ENCODE results near the gene SHMT2. TPM values are rescaled to one million over a fixed set of nuclear protein-coding genes. Genes with fewer than 3 reads are reported as not detected.

The SHMT2 gene
- total RNA-seq, 1 experiment from 2014 or later = 421 TPM

- intact Hi-C loops (cut with micrococcal nuclease) = no loop called here
- TSS peak; percentile 79 for BruUV-seq (replicated peaks)
- peaks cover 4% of the 10 kb centered on the region for H3K36me3 Mint-ChIP-seq (ENCODE audit: insufficient read depth, unreplicated experiment)
- H3K27me3 Mint-ChIP-seq (ENCODE audit: insufficient read depth, unreplicated experiment) = no peaks in the 10 kb centered on the region
- ChIA-PET CTCF (interaction anchor here (0.6 to 9.8 kb wide), 15 partner anchors 9 to 330 kb away, joined by 3 to 188 read pairs (median 5); partner anchors contain the start of genes INHBE and SHMT2), POLR2A (interaction anchor here (0.6 to 2.9 kb wide), 10 partner anchors 11 to 490 kb away, joined by 3 to 37 read pairs (median 4); partner anchors contain the start of genes NEMP1, SHMT2 and STAT6)
- no peaks in the 10 kb centered on the region for H3K9me3 Mint-ChIP-seq (ENCODE audit: unreplicated experiment)
- peaks cover 56% of the 10 kb centered on the region for H3K4me1 Mint-ChIP-seq (ENCODE audit: insufficient read depth, unreplicated experiment)
- TF ChIP-seq CTCF (IDR thresholded peaks at IDR 0.05; ENCODE audit: unreplicated experiment) = no peak
- peak; percentile 54 for DNase-seq (ENCODE audit: unreplicated experiment)
- peak overlapping the region; percentile 4 for H3K27ac Mint-ChIP-seq (ENCODE audit: low read depth, unreplicated experiment)
- peak overlapping the region; percentile 68 for H3K4me3 Mint-ChIP-seq (ENCODE audit: unreplicated experiment)
Observed at GRCh38 chr12:57240066-57240921, 10.8 kb downstream of the SHMT2 start.

- POLR2A ChIA-PET = interaction anchor here (0.6 to 2.9 kb wide), 5 partner anchors 11 to 490 kb away, joined by 3 to 37 read pairs (median 4); partner anchors contain the start of genes SHMT2 and STAT6
- TF ChIP-seq CTCF (IDR thresholded peaks at IDR 0.05; ENCODE audit: unreplicated experiment) = no peak
- Mint-ChIP-seq H3K9me3 (ENCODE audit: unreplicated experiment) (no peaks in the 10 kb centered on the region), H3K27ac (ENCODE audit: low read depth, unreplicated experiment) (no peak overlapping the region), H3K27me3 (ENCODE audit: insufficient read depth, unreplicated experiment) (no peaks in the 10 kb centered on the region), H3K36me3 (ENCODE audit: insufficient read depth, unreplicated experiment) (peaks cover 4% of the 10 kb centered on the region), H3K4me3 (ENCODE audit: unreplicated experiment) (peak overlapping the region; percentile 68), H3K4me1 (ENCODE audit: insufficient read depth, unreplicated experiment) (peaks cover 56% of the 10 kb centered on the region)
- BruUV-seq (replicated peaks) = no TSS peak
- DNase-seq (ENCODE audit: unreplicated experiment) = no peak
- CTCF ChIA-PET = interaction anchor here (0.6 to 9.8 kb wide), 7 partner anchors 9 to 115 kb away, joined by 3 to 188 read pairs (median 5); partner anchors contain the start of gene SHMT2
- intact Hi-C loops (cut with micrococcal nuclease) = no loop called here
Observed at GRCh38 chr12:57240926-57241401, 11.5 kb downstream of the SHMT2 start.

- H3K36me3 Mint-ChIP-seq (ENCODE audit: insufficient read depth, unreplicated experiment) = peaks cover 4% of the 10 kb centered on the region
- no peak for TF ChIP-seq CTCF (IDR thresholded peaks at IDR 0.05; ENCODE audit: unreplicated experiment)
- H3K27me3 Mint-ChIP-seq (ENCODE audit: insufficient read depth, unreplicated experiment) = no peaks in the 10 kb centered on the region
- no peak for DNase-seq (ENCODE audit: unreplicated experiment)
- CTCF ChIA-PET = interaction anchor here (0.6 to 9.8 kb wide), 11 partner anchors 11 to 1562 kb away, joined by 3 to 188 read pairs (median 4); partner anchors contain the start of genes NACA, SHMT2 and ZBTB39
- intact Hi-C loops (cut with micrococcal nuclease) = no loop called here
- no peak overlapping the region for H3K27ac Mint-ChIP-seq (ENCODE audit: low read depth, unreplicated experiment)
- POLR2A ChIA-PET = interaction anchor here (0.6 to 2.9 kb wide), 8 partner anchors 12 to 752 kb away, joined by 3 to 37 read pairs (median 4); partner anchors contain the start of genes SHMT2 and STAT6
- H3K4me3 Mint-ChIP-seq (ENCODE audit: unreplicated experiment) = peak overlapping the region; percentile 67
- no TSS peak for BruUV-seq (replicated peaks)
- no peaks in the 10 kb centered on the region for H3K9me3 Mint-ChIP-seq (ENCODE audit: unreplicated experiment)
- H3K4me1 Mint-ChIP-seq (ENCODE audit: insufficient read depth, unreplicated experiment) = peaks cover 53% of the 10 kb centered on the region
Observed at GRCh38 chr12:57241402-57242310, 12.1 kb downstream of the SHMT2 start.
